Measurements from ENCODE around the gene RILP.

DNA sequence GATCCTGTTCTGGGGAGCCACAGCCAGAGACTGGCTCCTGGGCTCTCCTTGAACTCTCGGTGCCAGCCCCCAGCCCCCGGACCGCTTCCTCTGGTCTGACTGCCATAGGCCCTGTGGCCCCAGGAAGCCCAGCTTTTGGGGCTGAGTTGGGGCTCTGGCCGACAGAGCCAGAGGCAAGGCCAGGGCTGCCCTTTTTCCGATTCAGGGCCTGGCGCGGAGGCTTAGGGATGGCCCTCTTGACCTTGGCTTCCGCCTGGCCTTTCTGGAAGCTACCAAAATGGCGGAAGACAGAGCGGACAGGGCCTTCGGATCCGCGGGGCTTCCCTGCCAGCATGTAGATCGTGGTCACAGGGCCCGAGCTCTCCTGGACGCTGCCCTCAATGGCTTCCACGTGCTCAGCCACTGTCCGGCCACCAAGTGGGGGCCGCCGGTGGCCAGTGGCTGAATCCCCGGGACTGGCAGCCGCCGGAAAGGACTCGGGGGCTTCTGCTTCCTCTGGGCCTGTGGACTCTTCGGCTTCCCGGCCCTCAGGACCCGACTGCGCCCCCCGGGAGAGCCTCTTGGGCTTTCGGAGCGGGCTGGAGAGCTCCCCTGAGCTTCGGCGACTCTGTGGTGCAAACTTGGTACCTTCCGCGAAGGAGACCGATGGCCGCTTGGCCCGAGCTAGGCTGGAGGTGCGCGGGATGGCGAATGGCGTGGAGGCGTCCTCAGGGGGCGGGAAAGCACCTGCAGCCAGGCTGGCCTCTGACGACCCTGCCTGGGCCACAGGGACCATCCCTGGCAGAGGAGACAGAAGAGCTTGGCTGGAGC is 14.6 kb downstream of the RILP start:
- TF ChIP-seq, protein P1, sequence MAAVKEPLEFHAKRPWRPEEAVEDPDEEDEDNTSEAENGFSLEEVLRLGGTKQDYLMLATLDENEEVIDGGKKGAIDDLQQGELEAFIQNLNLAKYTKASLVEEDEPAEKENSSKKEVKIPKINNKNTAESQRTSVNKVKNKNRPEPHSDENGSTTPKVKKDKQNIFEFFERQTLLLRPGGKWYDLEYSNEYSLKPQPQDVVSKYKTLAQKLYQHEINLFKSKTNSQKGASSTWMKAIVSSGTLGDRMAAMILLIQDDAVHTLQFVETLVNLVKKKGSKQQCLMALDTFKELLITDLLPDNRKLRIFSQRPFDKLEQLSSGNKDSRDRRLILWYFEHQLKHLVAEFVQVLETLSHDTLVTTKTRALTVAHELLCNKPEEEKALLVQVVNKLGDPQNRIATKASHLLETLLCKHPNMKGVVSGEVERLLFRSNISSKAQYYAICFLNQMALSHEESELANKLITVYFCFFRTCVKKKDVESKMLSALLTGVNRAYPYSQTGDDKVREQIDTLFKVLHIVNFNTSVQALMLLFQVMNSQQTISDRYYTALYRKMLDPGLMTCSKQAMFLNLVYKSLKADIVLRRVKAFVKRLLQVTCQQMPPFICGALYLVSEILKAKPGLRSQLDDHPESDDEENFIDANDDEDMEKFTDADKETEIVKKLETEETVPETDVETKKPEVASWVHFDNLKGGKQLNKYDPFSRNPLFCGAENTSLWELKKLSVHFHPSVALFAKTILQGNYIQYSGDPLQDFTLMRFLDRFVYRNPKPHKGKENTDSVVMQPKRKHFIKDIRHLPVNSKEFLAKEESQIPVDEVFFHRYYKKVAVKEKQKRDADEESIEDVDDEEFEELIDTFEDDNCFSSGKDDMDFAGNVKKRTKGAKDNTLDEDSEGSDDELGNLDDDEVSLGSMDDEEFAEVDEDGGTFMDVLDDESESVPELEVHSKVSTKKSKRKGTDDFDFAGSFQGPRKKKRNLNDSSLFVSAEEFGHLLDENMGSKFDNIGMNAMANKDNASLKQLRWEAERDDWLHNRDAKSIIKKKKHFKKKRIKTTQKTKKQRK (IDR thresholded peaks at IDR 0.05; ENCODE audit: low read depth, low read length), result no peak
- TF ChIP-seq MEF2A (IDR thresholded peaks at IDR 0.05; ENCODE audit: insufficient read depth, low read depth, low read length) (no peak), JUNB (IDR thresholded peaks at IDR 0.05) (no peak), PML (IDR thresholded peaks at IDR 0.05; ENCODE audit: low read length) (no peak), RFX5 (IDR thresholded peaks at IDR 0.05; ENCODE audit: low read depth, low read length) (no peak), SP1 (IDR thresholded peaks at IDR 0.05; ENCODE audit: low read depth, low read length) (no peak), NFIC (IDR thresholded peaks at IDR 0.05; ENCODE audit: low read depth, low read length) (no peak), MTA2 (IDR thresholded peaks at IDR 0.05; ENCODE audit: low read depth) (no peak)
- TF ChIP-seq, protein P2, sequence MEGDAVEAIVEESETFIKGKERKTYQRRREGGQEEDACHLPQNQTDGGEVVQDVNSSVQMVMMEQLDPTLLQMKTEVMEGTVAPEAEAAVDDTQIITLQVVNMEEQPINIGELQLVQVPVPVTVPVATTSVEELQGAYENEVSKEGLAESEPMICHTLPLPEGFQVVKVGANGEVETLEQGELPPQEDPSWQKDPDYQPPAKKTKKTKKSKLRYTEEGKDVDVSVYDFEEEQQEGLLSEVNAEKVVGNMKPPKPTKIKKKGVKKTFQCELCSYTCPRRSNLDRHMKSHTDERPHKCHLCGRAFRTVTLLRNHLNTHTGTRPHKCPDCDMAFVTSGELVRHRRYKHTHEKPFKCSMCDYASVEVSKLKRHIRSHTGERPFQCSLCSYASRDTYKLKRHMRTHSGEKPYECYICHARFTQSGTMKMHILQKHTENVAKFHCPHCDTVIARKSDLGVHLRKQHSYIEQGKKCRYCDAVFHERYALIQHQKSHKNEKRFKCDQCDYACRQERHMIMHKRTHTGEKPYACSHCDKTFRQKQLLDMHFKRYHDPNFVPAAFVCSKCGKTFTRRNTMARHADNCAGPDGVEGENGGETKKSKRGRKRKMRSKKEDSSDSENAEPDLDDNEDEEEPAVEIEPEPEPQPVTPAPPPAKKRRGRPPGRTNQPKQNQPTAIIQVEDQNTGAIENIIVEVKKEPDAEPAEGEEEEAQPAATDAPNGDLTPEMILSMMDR (IDR thresholded peaks at IDR 0.05 in 2 of 3, conservative IDR thresholded peaks at IDR 0.05 in 1 of 3; ENCODE audit: control insufficient read depth in 2 of 3, extremely low read depth in 1 of 3, insufficient read depth in 1 of 3, low read depth in 3 of 3, low read length in 3 of 3), result no peak
- TF ChIP-seq, protein P3, sequence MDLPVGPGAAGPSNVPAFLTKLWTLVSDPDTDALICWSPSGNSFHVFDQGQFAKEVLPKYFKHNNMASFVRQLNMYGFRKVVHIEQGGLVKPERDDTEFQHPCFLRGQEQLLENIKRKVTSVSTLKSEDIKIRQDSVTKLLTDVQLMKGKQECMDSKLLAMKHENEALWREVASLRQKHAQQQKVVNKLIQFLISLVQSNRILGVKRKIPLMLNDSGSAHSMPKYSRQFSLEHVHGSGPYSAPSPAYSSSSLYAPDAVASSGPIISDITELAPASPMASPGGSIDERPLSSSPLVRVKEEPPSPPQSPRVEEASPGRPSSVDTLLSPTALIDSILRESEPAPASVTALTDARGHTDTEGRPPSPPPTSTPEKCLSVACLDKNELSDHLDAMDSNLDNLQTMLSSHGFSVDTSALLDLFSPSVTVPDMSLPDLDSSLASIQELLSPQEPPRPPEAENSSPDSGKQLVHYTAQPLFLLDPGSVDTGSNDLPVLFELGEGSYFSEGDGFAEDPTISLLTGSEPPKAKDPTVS (IDR thresholded peaks at IDR 0.05; ENCODE audit: low read depth, low read length), result no peak

Data from GM12878 (cell line).